Stimulated activated naive CD8-positive, alpha-beta T cell treated with anti-CD3 and anti-CD28 coated beads, Interleukin-15, Interleukin-2, amounts not matched to agents 100 ng/mL and 50 ng/mL, for 24 hours (primary cell): ENCODE data around the gene SDS.

ENCODE experiments used
- H3K27ac Mint-ChIP-seq: one replicate; pipeline ENCODE4 v1.8.0; 2021; ENCODE audit warnings: mild to moderate bottlenecking, mixed read lengths
- H3K27me3 Mint-ChIP-seq: one replicate; pipeline ENCODE4 v1.8.0; 2021; ENCODE audit warnings: mixed read lengths
- H3K36me3 Mint-ChIP-seq: one replicate; pipeline ENCODE4 v1.8.0; 2021; ENCODE audit warnings: low read depth, mixed read lengths
- H3K4me1 Mint-ChIP-seq: one replicate; pipeline ENCODE4 v1.8.0; 2021; ENCODE audit warnings: low read depth, mixed read lengths
- H3K4me3 Mint-ChIP-seq: one replicate; pipeline ENCODE4 v1.8.0; 2021; ENCODE audit warnings: mild to moderate bottlenecking, mixed read lengths
- H3K9me3 Mint-ChIP-seq: one replicate; pipeline ENCODE4 v1.8.0; 2021; ENCODE audit warnings: mixed read lengths

Gene SDS, protein sequence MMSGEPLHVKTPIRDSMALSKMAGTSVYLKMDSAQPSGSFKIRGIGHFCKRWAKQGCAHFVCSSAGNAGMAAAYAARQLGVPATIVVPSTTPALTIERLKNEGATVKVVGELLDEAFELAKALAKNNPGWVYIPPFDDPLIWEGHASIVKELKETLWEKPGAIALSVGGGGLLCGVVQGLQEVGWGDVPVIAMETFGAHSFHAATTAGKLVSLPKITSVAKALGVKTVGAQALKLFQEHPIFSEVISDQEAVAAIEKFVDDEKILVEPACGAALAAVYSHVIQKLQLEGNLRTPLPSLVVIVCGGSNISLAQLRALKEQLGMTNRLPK

DNA sequence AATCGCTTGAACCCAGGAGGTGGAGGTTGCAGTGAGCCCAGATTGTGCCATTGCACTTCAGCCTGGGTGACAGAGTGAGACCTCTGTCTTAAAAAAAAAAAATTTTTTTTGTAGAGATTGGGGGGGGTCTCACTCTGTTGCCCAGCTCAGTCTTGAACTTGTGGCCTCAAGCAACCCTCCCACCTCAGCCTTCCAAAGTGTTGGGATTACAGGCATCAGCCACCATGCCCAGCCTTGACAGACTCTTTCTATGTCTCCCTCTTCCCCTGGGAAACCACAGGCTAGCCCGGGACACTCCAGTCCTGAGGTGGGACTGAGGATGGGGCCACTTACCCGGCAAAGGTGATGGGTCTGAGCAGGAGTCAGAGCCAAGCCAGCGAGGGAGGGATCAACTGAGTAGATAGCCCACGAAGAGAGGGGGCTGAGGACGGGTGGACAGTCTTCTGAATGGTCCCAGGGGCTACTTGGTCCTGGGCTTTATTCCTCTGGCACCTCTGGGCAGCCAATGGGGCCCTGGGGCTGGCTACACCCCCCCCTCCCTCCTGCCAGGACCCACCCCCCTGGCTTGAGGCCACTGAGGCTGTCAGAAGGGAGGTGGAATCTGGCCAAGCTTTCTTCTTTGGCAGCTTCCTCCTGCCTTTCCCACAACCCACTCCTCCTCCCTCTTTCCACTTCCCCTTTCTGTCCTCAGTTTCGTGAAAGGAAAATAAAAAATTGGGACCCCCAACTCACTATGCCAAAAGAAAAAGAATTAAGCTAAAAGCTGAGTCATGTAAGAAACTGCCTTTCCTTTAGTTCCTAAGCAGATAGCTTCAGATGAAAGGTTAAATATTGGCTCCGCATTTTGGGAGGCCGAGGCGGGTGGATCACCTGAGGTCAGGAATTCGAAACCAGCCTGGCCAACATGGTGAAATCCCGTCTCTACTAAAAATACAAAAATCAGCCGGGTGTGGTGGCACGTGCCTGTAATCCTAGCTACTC is at the start of gene SDS:
Gene SDS (minus strand): TSS at position 453 of the 981 bp plus-strand sequence. CDS start 4,179 bp downstream, outside the sequence.
- no peak within 1 kb of the TSS for H3K4me3 Mint-ChIP-seq
- H3K27me3 Mint-ChIP-seq: peaks cover 17% of the 10 kb centered on the region
- no peak within 1 kb of the TSS for H3K27ac Mint-ChIP-seq

DNA sequence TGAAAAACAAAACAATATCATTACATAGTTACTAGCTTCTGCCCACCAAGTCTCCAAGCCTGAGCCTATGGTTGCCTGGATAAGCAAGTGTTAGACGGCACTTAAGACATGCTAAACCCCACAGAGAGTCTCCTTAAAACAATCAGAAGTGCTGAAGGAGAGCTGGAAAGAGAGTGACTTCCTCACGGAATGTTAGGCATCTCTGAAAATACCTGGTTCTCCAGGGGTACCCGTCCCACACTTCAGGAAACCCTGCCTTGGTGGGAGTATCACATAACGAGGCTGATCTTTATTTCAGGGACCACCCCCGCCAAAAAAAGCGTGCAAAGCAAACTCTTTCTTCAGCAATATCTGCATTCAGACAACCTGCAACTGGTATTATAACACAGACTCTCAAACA is 49.6 kb upstream of the SDS start:
- Mint-ChIP-seq H3K36me3 (no peaks in the 10 kb centered on the region), H3K4me3 (no peak overlapping the region)

More for the DNA sequence above, at the start of gene SDS:
- Mint-ChIP-seq H3K36me3 (no peaks in the 10 kb centered on the region), H3K9me3 (no peaks in the 10 kb centered on the region), H3K4me1 (no peaks in the 10 kb centered on the region)

GRCh38 chr12:113452458-113452857 is 48.8 kb upstream of the SDS start:
- no peaks in the 10 kb centered on the region for H3K36me3 Mint-ChIP-seq
- no peak overlapping the region for H3K27ac Mint-ChIP-seq
- no peak overlapping the region for H3K4me3 Mint-ChIP-seq
- peaks cover 27% of the 10 kb centered on the region for H3K27me3 Mint-ChIP-seq
- no peaks in the 10 kb centered on the region for H3K4me1 Mint-ChIP-seq
- H3K9me3 Mint-ChIP-seq: no peaks in the 10 kb centered on the region

More for the DNA sequence above, 49.6 kb upstream of the SDS start:
- H3K9me3 Mint-ChIP-seq: no peaks in the 10 kb centered on the region
- H3K27ac Mint-ChIP-seq: no peak overlapping the region
- H3K4me1 Mint-ChIP-seq: no peaks in the 10 kb centered on the region
- H3K27me3 Mint-ChIP-seq: peaks cover 28% of the 10 kb centered on the region

DNA sequence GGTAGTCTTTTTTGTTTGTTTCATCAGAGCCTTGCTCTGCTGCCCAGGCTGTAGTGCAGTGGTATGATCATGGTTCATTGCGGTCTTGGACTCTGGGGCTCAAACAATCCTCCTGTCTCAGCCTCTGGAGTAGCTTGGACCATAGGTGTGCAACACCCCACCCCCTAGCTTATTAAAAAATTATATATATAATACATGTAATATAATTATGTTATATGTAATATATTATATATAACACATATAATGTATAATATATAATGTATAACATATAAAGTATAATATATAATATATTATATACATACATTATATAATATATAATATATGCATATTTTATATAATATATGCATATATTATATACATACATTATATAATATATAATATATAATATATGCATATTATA is 46.2 kb upstream of the SDS start:
- Mint-ChIP-seq H3K4me1 (no peaks in the 10 kb centered on the region), H3K27ac (no peak overlapping the region), H3K9me3 (no peaks in the 10 kb centered on the region), H3K36me3 (no peaks in the 10 kb centered on the region), H3K27me3 (peaks cover 24% of the 10 kb centered on the region), H3K4me3 (no peak overlapping the region)

DNA sequence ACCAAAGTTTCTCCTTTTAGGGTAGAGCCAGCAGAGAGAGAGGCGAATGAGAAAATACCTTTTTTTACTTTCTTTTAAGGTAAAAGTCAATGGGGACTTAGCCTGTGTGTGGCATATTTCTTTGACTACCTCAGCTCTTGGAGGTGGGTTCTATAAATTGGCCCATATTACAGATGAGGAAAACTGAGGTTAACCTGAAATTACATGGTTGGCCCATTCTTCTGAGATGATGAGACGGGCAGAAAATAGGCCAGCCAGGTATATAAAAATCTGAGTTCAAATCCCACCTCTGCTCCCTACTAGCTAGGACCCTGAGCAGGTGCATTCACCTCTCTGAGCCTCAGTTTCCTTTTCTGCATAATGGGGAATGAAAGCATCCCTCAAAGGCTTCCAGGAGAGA is 45.6 kb upstream of the SDS start:
- Mint-ChIP-seq H3K36me3 (no peaks in the 10 kb centered on the region), H3K9me3 (no peaks in the 10 kb centered on the region), H3K4me1 (no peaks in the 10 kb centered on the region), H3K27me3 (peaks cover 24% of the 10 kb centered on the region), H3K4me3 (no peak overlapping the region), H3K27ac (no peak overlapping the region)

- Mint-ChIP-seq H3K4me1 (no peaks in the 10 kb centered on the region), H3K4me3 (no peak overlapping the region), H3K27me3 (peaks cover 24% of the 10 kb centered on the region), H3K36me3 (no peaks in the 10 kb centered on the region), H3K9me3 (no peaks in the 10 kb centered on the region), H3K27ac (no peak overlapping the region)
These were observed 45.2 kb upstream of the SDS start for GRCh38 chr12:113448873-113449272.

DNA sequence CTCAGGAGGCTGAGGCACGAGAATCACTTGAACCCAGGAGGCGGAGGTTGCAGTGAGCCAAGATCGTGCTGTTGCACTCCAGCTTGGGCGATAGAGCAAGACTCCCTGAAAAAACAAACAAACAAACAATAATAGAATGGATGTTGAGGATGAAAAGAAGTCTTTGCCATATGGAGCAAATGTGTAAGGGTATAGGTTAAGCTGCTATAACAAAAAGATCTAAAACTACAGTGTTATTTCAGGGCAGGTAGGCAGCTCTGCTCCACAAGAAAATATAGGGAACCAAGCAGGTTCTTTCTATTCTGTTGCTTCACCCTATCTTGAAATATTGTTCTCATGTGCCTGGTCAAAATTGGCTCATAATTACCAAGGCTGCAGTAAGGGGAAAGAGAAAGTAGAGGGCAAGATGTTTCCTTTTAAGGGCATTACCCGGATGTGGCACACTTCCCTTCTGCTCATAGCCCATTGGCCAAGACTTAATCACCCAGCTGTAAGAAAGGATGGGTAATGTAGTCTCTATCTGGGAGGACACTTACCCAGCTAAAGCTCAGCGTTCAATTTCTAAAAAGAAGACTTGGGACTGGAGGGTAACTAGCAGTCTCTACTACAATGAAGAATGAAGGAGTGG is 42.0 kb upstream of the SDS start:
- no peaks in the 10 kb centered on the region for H3K36me3 Mint-ChIP-seq
- no peaks in the 10 kb centered on the region for H3K4me1 Mint-ChIP-seq
- peaks cover 26% of the 10 kb centered on the region for H3K27me3 Mint-ChIP-seq
- no peaks in the 10 kb centered on the region for H3K9me3 Mint-ChIP-seq
- H3K4me3 Mint-ChIP-seq: no peak overlapping the region
- no peak overlapping the region for H3K27ac Mint-ChIP-seq

DNA sequence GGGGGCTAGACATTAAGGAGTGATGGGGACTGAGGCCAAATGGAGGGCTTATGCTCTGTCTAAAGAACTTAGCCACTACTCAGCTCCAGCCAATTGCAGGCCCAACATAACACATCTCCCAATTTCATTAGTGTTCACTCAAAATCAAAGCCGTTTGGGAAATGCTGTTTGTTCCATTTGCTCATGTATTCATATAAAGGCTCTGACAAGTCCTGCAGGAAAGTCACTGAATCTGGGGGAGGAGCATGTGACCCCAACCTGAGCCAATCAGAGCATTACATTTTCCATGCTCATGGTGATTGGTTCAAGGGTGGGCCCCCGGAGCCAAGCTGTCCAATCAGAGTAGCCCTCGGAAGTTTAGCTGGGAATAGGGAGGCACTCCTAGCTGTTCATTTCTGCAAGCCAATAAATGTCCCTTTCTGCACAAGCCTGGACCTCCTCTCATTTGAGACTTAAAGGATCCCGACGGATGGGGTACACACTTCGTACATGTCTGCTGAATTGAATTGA is 39.4 kb upstream of the SDS start:
- no peak overlapping the region for H3K27ac Mint-ChIP-seq
- H3K4me3 Mint-ChIP-seq: no peak overlapping the region
- H3K36me3 Mint-ChIP-seq: no peaks in the 10 kb centered on the region
- no peaks in the 10 kb centered on the region for H3K4me1 Mint-ChIP-seq
- H3K27me3 Mint-ChIP-seq: peaks cover 24% of the 10 kb centered on the region
- H3K9me3 Mint-ChIP-seq: no peaks in the 10 kb centered on the region

GRCh38 chr12:113440947-113441782 is 37.5 kb upstream of the SDS start:
- no peaks in the 10 kb centered on the region for H3K4me1 Mint-ChIP-seq
- no peak overlapping the region for H3K27ac Mint-ChIP-seq
- no peak overlapping the region for H3K4me3 Mint-ChIP-seq
- H3K36me3 Mint-ChIP-seq: no peaks in the 10 kb centered on the region
- H3K9me3 Mint-ChIP-seq: no peaks in the 10 kb centered on the region
- peaks cover 15% of the 10 kb centered on the region for H3K27me3 Mint-ChIP-seq

DNA sequence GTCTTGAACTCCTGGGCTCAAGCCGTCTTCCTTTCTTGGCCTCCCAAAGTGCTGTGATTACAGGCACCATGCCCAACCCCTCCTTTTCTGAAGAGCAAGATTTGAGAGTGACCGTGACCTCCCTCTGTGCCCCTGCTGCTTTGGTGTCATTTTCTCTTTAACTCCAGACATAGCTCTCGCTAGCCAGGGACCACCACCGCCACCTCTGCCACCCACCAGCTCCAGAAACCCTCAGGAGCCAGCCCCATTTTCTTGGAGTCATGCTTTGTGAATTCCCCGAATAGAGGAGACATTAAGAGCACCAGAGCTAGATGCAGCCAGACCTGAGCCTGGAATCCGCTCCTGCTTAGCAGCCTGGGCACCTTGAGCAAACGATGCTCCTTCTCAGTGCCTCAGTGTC is 36.6 kb upstream of the SDS start:
- H3K36me3 Mint-ChIP-seq: no peaks in the 10 kb centered on the region
- H3K9me3 Mint-ChIP-seq: no peaks in the 10 kb centered on the region
- no peaks in the 10 kb centered on the region for H3K4me1 Mint-ChIP-seq
- no peak overlapping the region for H3K4me3 Mint-ChIP-seq
- peaks cover 12% of the 10 kb centered on the region for H3K27me3 Mint-ChIP-seq
- no peak overlapping the region for H3K27ac Mint-ChIP-seq

GRCh38 chr12:113439606-113440030 is 35.9 kb upstream of the SDS start:
- Mint-ChIP-seq H3K27me3 (peaks cover 12% of the 10 kb centered on the region), H3K36me3 (no peaks in the 10 kb centered on the region), H3K4me3 (no peak overlapping the region), H3K27ac (no peak overlapping the region), H3K4me1 (no peaks in the 10 kb centered on the region), H3K9me3 (no peaks in the 10 kb centered on the region)

DNA sequence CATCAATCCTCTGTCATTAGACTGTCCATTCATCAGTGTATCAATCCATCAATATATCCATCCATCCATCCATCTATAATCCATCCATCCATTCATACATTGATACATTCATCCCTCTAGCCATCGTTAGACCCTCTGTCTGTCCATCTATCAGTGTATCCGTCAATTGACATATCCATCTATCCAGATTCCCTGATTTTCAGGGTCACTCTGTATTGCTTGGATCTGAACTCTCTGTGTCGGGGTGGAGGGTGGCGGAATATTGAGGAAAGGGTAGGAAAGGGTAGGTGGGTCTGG is 35.6 kb upstream of the SDS start:
- H3K4me3 Mint-ChIP-seq: no peak overlapping the region
- peaks cover 12% of the 10 kb centered on the region for H3K27me3 Mint-ChIP-seq
- H3K4me1 Mint-ChIP-seq: no peaks in the 10 kb centered on the region
- no peaks in the 10 kb centered on the region for H3K36me3 Mint-ChIP-seq
- H3K9me3 Mint-ChIP-seq: no peaks in the 10 kb centered on the region
- H3K27ac Mint-ChIP-seq: no peak overlapping the region

GRCh38 chr12:113438523-113439300 is 35.0 kb upstream of the SDS start:
- peaks cover 12% of the 10 kb centered on the region for H3K27me3 Mint-ChIP-seq

GRCh38 chr12:113437729-113438100 is 34.0 kb upstream of the SDS start:
- no peak overlapping the region for H3K27ac Mint-ChIP-seq

More at GRCh38 chr12:113438523-113439300, 35.0 kb upstream of the SDS start:
- H3K27ac Mint-ChIP-seq: no peak overlapping the region
- no peaks in the 10 kb centered on the region for H3K4me1 Mint-ChIP-seq
- no peaks in the 10 kb centered on the region for H3K9me3 Mint-ChIP-seq
- H3K36me3 Mint-ChIP-seq: no peaks in the 10 kb centered on the region
- no peak overlapping the region for H3K4me3 Mint-ChIP-seq

More at GRCh38 chr12:113437729-113438100, 34.0 kb upstream of the SDS start:
- H3K9me3 Mint-ChIP-seq: no peaks in the 10 kb centered on the region
- peaks cover 8% of the 10 kb centered on the region for H3K27me3 Mint-ChIP-seq
- H3K4me3 Mint-ChIP-seq: no peak overlapping the region
- no peaks in the 10 kb centered on the region for H3K4me1 Mint-ChIP-seq
- no peaks in the 10 kb centered on the region for H3K36me3 Mint-ChIP-seq
